Kidney (tissue), 14 donors: ENCODE results near the gene PRAC2. TPM values are rescaled to one million over a fixed set of nuclear protein-coding genes. Genes with fewer than 3 reads are reported as not detected.
"Not testable (repeated sequence)": the region's sequence is repeated elsewhere in the genome, so short reads cannot be mapped to it uniquely, and the experiment has no call there.

ENCODE experiments used
- DNase-seq, 5 donors: peaks; one replicate each; pipeline ENCODE4 v3.0.0-alpha.2; 2013 to 2020
- FAIRE-seq: peaks from 2 replicates; lab custom pipeline; 2012; peaks lifted over from hg19 to GRCh38; lab: Jason Lieb, UNC
- H3K27ac ChIP-seq, 2 donors: one replicate each; pipeline ENCODE4 v1.7.0; 2013; ENCODE audit warnings: low read depth in 2 of 2, low read length in 2 of 2, inconsistent platforms in 1 of 2
- H3K27me3 ChIP-seq: one replicate; pipeline ENCODE4 v1.7.1; 2013; ENCODE audit warnings: low read length, inconsistent platforms; ENCODE audit not compliant: control insufficient read depth, insufficient read depth
- H3K36me3 ChIP-seq, 3 donors: one replicate each; pipeline versions ENCODE4 v1.7.0 to v1.7.1; 2013; ENCODE audit warnings: low read length in 3 of 3, control low read depth in 1 of 3, inconsistent platforms in 1 of 3; ENCODE audit not compliant: insufficient read depth in 3 of 3, control insufficient read depth in 2 of 3
- H3K4me1 ChIP-seq, 3 donors: one replicate each; pipeline versions ENCODE4 v1.7.0 to v1.7.1; 2013; ENCODE audit warnings: low read length in 3 of 3, inconsistent platforms in 1 of 3, low read depth in 1 of 3; ENCODE audit not compliant: control insufficient read depth in 2 of 3, insufficient read depth in 2 of 3
- H3K4me3 ChIP-seq, 3 donors: one replicate each; pipeline versions ENCODE4 v1.7.0 to v1.8.1; 2013; ENCODE audit warnings: low read length in 3 of 3, control low read depth in 1 of 3, inconsistent platforms in 1 of 3
- H3K9ac ChIP-seq, 3 donors: one replicate each; pipeline versions ENCODE4 v1.7.0 to v1.7.1; 2013; ENCODE audit warnings: low read length in 3 of 3, control low read depth in 1 of 3, inconsistent platforms in 1 of 3
- H3K9me3 ChIP-seq, 3 donors: one replicate each; pipeline versions ENCODE4 v1.7.0 to v1.7.1; 2013; ENCODE audit warnings: low read length in 3 of 3, control low read depth in 1 of 3, inconsistent platforms in 1 of 3; ENCODE audit not compliant: control insufficient read depth in 2 of 3, insufficient read depth in 1 of 3
- intact Hi-C: fragments of 100-400 bp; cut with DNase I; formaldehyde crosslinking; loops from one replicate; pipeline ENCODE4 v1.11.1; 2022
- polyA plus RNA-seq: library from polyadenylated mRNA; stranded (reverse); fragments of 350-450 nt; fragmentation: Illumina TruSeq; extraction: RNeasy Lipid Tissue Mini Kit (QIAGEN cat#74804); gene quantifications from one replicate; pipeline ENCODE4 v1.2.3, GENCODE V29; 2014; ENCODE audit warnings: low read depth, low replicate concordance; ENCODE audit not compliant: insufficient read depth
- total RNA-seq: library from RNA; stranded (reverse); fragmentation: NEBNext Ultra II Directional; extraction: Animal tissue kit (Norgen Biotek cat#: 25700); gene quantifications from one replicate; pipeline ENCODE4 v1.2.1, GENCODE V29; 2021
- TF ChIP-seq, protein P1 (sequence below): IDR thresholded peaks from 3 replicates; pipeline ENCODE4 v1.5.1; 2012; ENCODE audit warnings: mild to moderate bottlenecking, moderate library complexity, borderline replicate concordance; ENCODE audit not compliant: insufficient read depth; ENCODE audit errors: extremely low read depth
- donor health status: control.
- donor health status: control.
- donor health status: control.
- donor health status: control.
- donor health status: control.
- donor health status: DM: yes; HTN: yes; CAD: no.
- donor health status: Normal renal cell carcinoma (clear cell type).

Gene PRAC2
- total and polyA plus RNA-seq, 2 donors from 2014 or later = not detected

DNA sequence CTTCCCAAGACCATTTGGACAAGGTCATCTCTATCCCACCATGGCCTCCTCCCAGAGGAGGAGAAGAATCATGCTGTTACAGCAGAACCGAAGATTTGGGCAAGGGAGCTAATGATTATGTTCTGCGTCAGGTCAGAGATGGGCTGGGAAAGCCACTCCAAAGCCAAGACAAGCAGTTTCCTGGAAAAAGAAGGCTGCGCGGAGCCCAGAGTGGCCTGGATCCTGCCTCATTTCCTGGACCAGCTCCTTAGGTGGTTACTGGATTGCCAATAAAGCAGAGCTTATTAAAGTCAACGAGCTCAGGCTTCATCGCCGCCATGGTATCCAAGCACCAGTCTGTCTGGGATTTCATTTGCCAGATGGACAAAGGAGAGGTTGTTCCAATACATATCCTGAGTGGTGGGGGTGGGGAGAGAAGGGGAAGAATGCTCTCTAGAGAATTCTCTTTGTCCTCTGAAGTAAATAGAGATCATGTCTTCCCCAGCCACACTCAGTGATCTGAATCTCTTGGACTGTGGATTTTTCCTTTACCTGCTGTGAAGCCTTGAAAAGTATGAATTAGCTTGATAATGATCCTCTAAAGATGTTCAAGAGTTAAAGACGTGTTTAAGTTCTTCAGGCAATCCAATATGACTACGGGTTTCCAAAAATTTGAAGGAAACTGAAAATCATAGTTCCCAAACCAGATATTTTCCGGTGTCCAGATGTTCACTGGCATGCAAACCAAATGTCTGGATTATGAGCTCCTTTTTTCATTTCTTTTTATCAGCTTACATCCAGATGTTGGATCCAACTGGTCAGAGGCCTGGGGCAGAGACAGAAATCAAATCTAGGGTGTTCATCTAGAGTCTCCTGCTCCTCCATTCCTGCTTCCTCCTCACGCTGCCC is 18.4 kb upstream of the PRAC2 start:
- TF ChIP-seq, protein P1, sequence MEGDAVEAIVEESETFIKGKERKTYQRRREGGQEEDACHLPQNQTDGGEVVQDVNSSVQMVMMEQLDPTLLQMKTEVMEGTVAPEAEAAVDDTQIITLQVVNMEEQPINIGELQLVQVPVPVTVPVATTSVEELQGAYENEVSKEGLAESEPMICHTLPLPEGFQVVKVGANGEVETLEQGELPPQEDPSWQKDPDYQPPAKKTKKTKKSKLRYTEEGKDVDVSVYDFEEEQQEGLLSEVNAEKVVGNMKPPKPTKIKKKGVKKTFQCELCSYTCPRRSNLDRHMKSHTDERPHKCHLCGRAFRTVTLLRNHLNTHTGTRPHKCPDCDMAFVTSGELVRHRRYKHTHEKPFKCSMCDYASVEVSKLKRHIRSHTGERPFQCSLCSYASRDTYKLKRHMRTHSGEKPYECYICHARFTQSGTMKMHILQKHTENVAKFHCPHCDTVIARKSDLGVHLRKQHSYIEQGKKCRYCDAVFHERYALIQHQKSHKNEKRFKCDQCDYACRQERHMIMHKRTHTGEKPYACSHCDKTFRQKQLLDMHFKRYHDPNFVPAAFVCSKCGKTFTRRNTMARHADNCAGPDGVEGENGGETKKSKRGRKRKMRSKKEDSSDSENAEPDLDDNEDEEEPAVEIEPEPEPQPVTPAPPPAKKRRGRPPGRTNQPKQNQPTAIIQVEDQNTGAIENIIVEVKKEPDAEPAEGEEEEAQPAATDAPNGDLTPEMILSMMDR = no peak
- no peak for FAIRE-seq
- peaks cover 2% of the 10 kb centered on the region for H3K27me3 ChIP-seq

DNA sequence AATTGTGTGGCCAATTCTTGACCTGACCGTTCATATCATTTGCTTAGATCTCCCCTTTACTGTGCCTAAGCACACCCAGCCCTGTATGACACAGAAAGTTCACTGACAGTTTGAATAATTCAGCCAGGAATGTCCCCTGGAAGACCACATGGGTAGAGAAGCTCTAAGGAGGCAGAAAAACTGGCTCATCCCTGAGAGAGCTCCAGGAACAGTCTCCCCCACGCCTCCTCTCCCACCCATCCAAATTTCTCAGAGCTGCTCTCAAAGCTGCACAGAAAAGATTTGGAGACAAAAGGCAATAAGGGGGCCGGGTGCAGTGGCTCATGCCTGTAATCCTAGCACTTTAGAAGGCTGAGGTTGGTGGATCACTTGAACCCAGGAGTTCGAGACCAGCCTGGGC is 11.9 kb upstream of the PRAC2 start:
- Histone ChIP-seq H3K36me3 (no peaks in the 10 kb centered on the region), H3K27ac (no peak overlapping the region), H3K4me3 (no peak overlapping the region), H3K9me3 (no peaks in the 10 kb centered on the region), H3K4me1 (no peaks in the 10 kb centered on the region), H3K9ac (no peak overlapping the region), H3K27me3 (peaks cover 20% of the 10 kb centered on the region)
- TF ChIP-seq, protein P1 = no peak
- DNase-seq (no peak), FAIRE-seq (no peak)
- intact Hi-C loops = no loop called here

More for the DNA sequence above, 18.4 kb upstream of the PRAC2 start:
- no peak overlapping the region for H3K9ac ChIP-seq
- H3K27ac ChIP-seq = no peak overlapping the region
- no peaks in the 10 kb centered on the region for H3K9me3 ChIP-seq
- intact Hi-C loops = no loop called here
- H3K36me3 ChIP-seq = no peaks in the 10 kb centered on the region
- no peaks in the 10 kb centered on the region for H3K4me1 ChIP-seq
- no peak overlapping the region for H3K4me3 ChIP-seq
- DNase-seq = no peak

DNA sequence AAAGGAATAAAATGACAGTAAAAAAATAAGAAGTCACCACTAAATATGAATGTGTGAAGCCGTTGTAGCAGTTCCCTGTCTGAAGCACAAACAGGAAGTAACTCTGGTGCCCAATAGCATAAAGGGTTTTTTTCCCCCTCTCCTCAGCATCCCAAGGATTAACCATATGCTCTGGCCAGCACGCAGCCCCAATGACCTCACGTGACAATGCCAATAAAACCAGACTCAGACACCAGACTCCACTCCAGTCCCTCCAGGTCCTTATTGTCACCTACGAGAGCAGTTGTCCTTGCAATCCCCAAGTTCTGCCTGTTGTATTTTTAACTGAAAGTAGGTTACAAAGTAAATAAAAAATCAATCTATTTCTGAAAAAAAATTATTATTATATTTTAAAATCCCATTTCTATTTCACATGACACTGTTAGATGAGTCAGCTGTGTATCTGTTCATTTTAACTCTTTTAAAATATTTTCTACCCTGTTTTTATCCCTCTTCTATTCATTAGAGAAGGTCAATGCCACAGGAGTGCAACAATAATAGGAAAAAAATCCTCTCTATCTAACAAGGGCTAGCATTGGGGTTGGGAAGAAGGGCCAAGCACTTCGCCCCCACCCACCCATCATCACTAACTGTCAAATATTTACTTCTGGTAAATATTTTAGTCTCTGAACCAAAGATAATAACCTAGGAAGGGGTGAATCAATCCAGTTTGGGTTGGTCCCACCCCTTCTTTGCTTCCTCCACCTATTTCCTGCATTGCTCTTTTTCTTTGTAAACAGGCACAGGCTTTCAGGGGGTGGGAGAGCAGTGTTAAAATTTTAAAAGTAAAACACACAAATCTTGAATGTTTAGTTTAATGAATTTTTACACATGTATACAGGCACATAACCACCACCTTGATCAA is 7.2 kb upstream of the PRAC2 start:
- no peak for DNase-seq
- Histone ChIP-seq H3K27me3 (peaks cover 61% of the 10 kb centered on the region), H3K4me3 (no peak overlapping the region), H3K9me3 (no peaks in the 10 kb centered on the region), H3K9ac (no peak overlapping the region), H3K27ac (no peak overlapping the region), H3K36me3 (no peaks in the 10 kb centered on the region), H3K4me1 (no peaks in the 10 kb centered on the region)
- intact Hi-C loops = no loop called here
- FAIRE-seq = no peak
- TF ChIP-seq, protein P1 = no peak

DNA sequence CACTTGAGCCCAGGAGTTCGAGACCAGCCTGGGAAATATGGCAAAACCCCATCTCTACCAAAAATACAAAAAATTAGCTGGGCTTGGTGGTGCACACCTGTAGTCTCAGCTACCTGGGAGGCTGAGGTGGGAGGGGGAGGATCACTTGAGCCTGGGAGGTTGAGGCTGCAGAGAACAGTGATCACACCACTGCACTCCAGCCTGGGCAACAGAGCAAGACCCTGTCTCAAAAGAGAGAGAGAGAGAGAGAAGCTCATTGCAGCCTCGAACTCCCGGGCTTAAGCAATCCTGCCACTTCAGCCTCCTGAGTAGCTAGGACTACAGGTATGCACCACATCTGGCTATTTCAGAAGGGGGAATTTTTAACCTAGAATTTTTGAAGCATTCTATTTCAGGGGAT is 6.4 kb upstream of the PRAC2 start:
- H3K27ac ChIP-seq, H3K4me3 ChIP-seq, intact Hi-C loops, H3K9ac ChIP-seq, DNase-seq, H3K36me3 ChIP-seq, FAIRE-seq, H3K4me1 ChIP-seq, H3K9me3 ChIP-seq: not testable (repeated sequence)
- H3K27me3 ChIP-seq = peaks cover 69% of the 10 kb centered on the region
